GM18870 (cell line): ENCODE measurements around the gene PYGB.

ENCODE experiments used
- ATAC-seq: cut with Tn5 transposase; IDR thresholded peaks from one replicate; pipeline ENCODE4 v1.9.1; 2021; ENCODE audit warnings: moderate library complexity; ENCODE audit not compliant: unreplicated experiment

Gene PYGB

DNA sequence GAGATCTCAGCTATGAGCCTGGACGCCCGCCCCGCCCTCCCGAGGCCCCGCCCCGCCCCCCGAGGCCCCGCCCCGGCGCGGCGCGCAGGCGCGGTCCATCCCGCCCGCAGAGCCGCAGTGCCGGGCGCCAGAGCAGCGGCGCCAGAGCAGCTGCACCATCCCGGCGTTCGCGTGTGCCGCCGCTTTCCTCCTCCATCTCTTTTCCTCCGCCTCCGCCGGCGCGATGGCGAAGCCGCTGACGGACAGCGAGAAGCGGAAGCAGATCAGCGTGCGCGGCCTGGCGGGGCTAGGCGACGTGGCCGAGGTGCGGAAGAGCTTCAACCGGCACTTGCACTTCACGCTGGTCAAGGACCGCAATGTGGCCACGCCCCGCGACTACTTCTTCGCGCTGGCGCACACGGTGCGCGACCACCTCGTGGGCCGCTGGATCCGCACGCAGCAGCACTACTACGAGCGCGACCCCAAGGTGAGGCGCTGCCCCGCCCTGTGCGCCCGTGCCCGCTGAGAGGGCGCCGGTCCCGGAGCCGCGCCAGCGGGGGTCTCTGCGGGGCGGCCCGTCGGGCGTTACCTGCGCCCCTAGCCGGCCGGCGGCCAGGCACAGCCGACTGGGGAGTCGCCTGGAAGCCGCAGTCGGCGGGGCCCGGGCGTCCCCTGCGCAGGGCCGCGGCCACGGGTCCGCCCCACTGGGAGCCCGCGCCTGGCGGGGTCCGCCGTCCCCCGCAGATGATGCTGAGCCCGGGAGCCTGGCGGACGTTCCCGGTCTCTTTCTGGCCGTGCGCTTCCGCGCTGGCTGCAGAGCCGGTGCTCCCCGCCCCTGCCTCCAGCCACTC lies at the start of gene PYGB:
TSS of gene PYGB (plus strand) at position 130 of the 830 bp plus-strand sequence. CDS start at position 224, 94 bp downstream.
- peak; percentile 47 for ATAC-seq

DNA sequence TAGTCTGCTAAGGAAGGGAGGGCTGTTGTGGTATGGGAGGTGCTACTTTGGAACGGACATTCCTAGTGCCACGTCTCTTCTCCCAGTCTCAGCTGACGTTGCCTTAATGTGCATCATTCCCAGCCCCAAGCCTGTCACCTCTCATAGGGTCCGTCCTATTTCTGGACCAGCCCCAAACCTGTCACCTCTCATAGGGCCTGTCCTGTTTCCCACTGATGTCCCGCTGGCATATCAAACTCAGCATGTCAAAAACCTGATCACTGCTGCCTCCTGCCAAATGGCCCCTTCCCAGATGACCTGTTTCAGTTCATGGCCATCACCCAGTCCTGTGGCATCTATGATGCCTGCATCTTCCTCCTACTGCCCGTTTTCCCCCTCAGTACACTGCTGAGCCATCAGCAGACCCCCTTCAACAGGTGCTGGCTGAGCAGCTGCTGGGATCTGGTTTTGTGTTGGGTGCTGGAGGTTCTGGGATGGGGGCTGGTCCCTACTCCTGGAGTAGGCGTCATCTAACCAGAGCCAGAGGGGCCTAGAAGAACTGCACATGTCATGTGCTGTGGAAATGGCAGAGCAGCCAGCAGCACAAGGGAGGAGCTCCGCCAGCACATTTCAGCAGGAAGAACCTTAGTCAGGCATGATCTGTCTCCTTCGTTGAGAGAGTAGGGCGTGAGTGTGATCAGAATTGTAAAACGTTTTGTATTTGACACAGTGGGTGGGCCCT lies 49.1 kb upstream of the PYGB start:
- no peak for ATAC-seq

- no peak for ATAC-seq
Observed at GRCh38 chr20:25199473-25200260, 48.2 kb upstream of the PYGB start.

DNA sequence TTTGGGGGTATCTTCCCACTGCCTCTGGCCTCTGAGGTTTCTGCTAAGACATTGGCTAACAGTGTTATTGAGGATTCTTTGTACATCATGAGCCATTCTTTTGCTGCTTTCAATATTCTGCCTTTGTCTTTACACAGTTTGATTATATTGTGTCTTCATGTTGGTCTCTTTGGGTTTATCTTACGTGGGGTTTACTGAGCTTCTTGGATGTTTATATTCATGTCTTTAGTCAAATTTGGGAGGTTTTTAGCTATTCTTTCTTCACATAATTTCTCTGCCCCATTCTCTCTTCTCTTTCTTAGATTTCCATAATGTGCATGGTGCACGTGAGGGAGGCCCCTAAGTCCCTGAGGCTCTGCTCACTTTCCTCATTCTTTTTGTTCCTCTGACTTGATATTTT lies 44.8 kb upstream of the PYGB start:
- no peak for ATAC-seq

DNA sequence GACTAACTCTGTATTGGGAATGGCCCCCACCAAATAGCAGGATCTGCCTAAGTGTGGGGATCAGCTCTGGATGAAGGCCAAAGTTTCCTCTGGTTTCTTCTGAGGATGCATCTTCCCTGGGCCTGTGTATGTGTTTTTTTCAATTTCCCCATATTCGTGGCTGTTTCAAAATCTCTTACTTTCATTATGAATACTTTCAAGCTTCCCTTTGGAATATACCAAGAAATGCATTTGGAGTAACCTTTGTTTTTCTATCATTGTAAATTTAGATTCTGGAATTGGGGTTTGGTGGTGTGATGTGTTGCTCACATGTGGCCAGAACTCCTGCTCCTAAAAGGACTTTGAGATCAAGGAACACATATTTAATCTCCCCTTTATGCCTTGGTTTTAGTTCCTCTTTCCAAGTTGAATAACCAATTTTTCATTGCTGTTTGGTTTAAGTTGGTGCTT lies 44.0 kb upstream of the PYGB start:
- no peak for ATAC-seq

- no peak for ATAC-seq
Observed at GRCh38 chr20:25204550-25205276, 43.2 kb upstream of the PYGB start.

- ATAC-seq = no peak
Observed at GRCh38 chr20:25205277-25206062, 42.4 kb upstream of the PYGB start.

DNA sequence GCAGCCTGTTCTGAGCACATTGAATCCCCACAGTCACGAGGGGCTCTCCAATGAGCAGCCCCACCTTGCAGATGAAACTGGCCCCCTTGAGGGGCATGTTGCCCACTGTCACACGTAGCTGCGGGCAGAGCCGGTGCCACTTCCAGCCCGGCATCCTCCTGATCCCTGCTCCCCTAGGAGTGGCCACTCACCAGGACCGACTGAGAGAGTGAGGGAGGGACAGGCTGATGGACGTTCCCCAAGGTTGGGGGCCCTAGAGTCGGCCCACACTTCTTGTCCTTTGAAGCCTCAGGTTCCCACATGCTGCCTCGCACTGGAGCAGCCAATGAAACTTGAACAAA lies 41.9 kb upstream of the PYGB start:
- no peak for ATAC-seq

DNA sequence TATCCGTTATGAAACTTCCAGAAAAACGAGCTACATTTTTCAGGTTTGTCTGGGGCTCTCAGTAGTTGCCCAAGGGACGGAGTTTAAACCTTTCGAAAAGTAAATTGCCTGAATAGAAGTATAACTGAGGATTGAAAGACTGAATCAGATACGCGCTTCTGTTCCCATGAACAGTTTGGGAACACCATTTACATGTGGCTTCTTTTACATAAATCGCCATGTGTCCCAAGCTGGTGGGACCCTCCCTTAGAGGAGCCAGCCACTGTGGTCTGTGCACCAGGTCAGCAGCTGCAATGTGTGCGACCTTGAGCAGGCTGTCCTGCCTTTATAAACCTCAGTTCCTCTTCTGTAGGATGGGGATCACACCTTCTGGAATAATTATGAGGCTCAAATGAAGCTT lies 41.3 kb upstream of the PYGB start:
- ATAC-seq = no peak

- ATAC-seq = no peak
Observed at GRCh38 chr20:25207149-25207959, 40.5 kb upstream of the PYGB start.

GRCh38 chr20:25207960-25208534 lies 39.8 kb upstream of the PYGB start:
- no peak for ATAC-seq

GRCh38 chr20:25209400-25209799 lies 38.5 kb upstream of the PYGB start:
- ATAC-seq = no peak

GRCh38 chr20:25209911-25210310 lies 38.0 kb upstream of the PYGB start:
- ATAC-seq = no peak

- ATAC-seq = no peak
Observed at GRCh38 chr20:25211273-25211672, 36.6 kb upstream of the PYGB start.

DNA sequence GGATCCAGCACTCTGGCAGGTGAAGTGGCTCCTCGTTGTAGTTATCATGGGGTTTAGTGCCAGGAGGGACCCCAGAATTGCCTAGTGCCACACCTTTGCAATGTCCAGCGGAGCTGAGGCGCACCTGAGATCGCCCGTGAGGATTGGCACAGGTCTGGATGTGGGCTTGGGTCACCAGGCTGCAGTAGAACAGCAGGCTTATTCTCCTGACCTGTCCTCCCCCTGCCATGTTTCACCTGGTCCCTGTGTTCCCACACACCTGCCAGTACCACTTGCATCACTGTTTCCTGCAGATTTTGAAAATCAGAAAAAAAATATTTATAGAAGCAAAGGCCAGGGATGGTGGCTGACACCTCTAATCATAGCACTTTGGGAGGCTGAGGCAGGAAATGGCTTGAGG lies 35.6 kb upstream of the PYGB start:
- no peak for ATAC-seq

GRCh38 chr20:25213566-25214425 lies 34.1 kb upstream of the PYGB start:
- no peak for ATAC-seq

DNA sequence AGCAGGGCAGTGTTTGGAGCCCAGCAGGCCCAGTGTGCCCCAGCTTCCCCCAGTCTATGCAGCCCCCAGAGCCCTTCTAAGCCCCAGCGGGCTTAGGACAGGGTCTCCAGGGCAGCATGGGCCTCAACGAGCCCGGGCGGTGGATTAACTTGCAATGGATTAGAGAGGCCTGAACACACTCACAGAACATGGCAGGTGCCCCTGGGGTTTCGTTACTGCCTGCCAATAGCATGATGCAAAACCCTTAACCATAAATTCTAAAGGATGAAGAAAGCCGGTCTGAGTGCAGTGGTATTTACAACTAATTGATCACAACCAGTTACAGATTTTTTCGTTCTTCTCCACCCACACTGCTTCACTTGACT lies 33.5 kb upstream of the PYGB start:
- no peak for ATAC-seq

- ATAC-seq = no peak
Observed at GRCh38 chr20:25214819-25215218, 33.1 kb upstream of the PYGB start.
